Parathyroid adenoma (tissue), 2 donors: ENCODE results near the gene KMT5B.

Experiments used
- H2AFZ ChIP-seq: fragments of 300-600 bp; sonication (generic); one replicate; pipeline ENCODE4 v1.7.0; 2017; ENCODE audit warnings: antibody characterized with exemption, mild to moderate bottlenecking
- H3K27ac ChIP-seq: fragments of 300-600 bp; sonication (generic); one replicate; pipeline ENCODE4 v1.7.0; 2017
- H3K27me3 ChIP-seq: fragments of 300-600 bp; sonication (generic); one replicate; pipeline ENCODE4 v1.7.0; 2017; ENCODE audit warnings: low read length; ENCODE audit not compliant: control insufficient read depth, insufficient read depth
- H3K36me3 ChIP-seq: fragments of 300-600 bp; sonication (generic); one replicate; pipeline ENCODE4 v1.7.0; 2017; ENCODE audit warnings: low read length; ENCODE audit not compliant: control insufficient read depth, insufficient read depth
- H3K4me1 ChIP-seq: fragments of 300-600 bp; sonication (generic); one replicate; pipeline ENCODE4 v1.7.0; 2017; ENCODE audit warnings: control low read depth
- H3K4me2 ChIP-seq: fragments of 300-600 bp; sonication (generic); one replicate; pipeline ENCODE4 v1.7.0; 2017; ENCODE audit warnings: low read length
- H3K4me3 ChIP-seq: fragments of 300-600 bp; sonication (generic); one replicate; pipeline ENCODE4 v1.7.0; 2017; ENCODE audit warnings: low read depth, low read length
- H3K79me2 ChIP-seq: fragments of 300-600 bp; sonication (generic); one replicate; pipeline ENCODE4 v1.7.0; 2017; ENCODE audit warnings: control low read depth
- H3K9ac ChIP-seq: fragments of 300-600 bp; sonication (generic); one replicate; pipeline ENCODE4 v1.7.0; 2017; ENCODE audit warnings: mild to moderate bottlenecking
- H3K9me3 ChIP-seq: fragments of 300-600 bp; sonication (generic); one replicate; pipeline ENCODE4 v1.7.0; 2017; ENCODE audit warnings: low read length; ENCODE audit not compliant: control insufficient read depth
- CTCF ChIP-seq: fragments of 300-600 bp; sonication (generic); IDR thresholded peaks from one replicate; pipeline ENCODE4 v1.7.0; 2017; ENCODE audit warnings: antibody characterized with exemption, mild to moderate bottlenecking
- donor health status: primary hyperparathyroidism.

The KMT5B gene

GRCh38 chr11:68122936-68123539 is 90.1 kb downstream of the KMT5B start:
- no peaks in the 10 kb centered on the region for H3K9me3 ChIP-seq
- no peaks in the 10 kb centered on the region for H3K27me3 ChIP-seq
- peaks cover 2% of the 10 kb centered on the region for H3K4me1 ChIP-seq
- H2AFZ ChIP-seq: no peak overlapping the region
- no peaks in the 10 kb centered on the region for H3K79me2 ChIP-seq
- H3K4me2 ChIP-seq: no peak overlapping the region
- H3K36me3 ChIP-seq: no peaks in the 10 kb centered on the region
- no peak overlapping the region for H3K9ac ChIP-seq
- no peak for TF ChIP-seq CTCF
- no peak overlapping the region for H3K4me3 ChIP-seq
- no peak overlapping the region for H3K27ac ChIP-seq

- no peak for TF ChIP-seq CTCF
- Histone ChIP-seq H3K4me1 (peaks cover 2% of the 10 kb centered on the region), H3K36me3 (no peaks in the 10 kb centered on the region), H3K27me3 (no peaks in the 10 kb centered on the region), H2AFZ (peak within 1 kb of the TSS; percentile 91), H3K4me3 (peak within 1 kb of the TSS; percentile 64), H3K79me2 (no peaks in the 10 kb centered on the region), H3K4me2 (peak within 1 kb of the TSS; percentile 83), H3K9ac (no peak within 1 kb of the TSS), H3K9me3 (no peaks in the 10 kb centered on the region), H3K27ac (peak within 1 kb of the TSS; percentile 92)
Observed at GRCh38 chr11:68121067-68121899, 91.8 kb downstream of the KMT5B start, which contains the start of gene CHKA. Gene CHKA, minus strand, starts transcription at chr11:68121388. Its CDS starts 211 bp downstream, at chr11:68121177.

- TF ChIP-seq CTCF: no peak
- peaks cover 2% of the 10 kb centered on the region for H3K4me1 ChIP-seq
- H3K4me2 ChIP-seq: peak overlapping the region; percentile 67
- H3K79me2 ChIP-seq: no peaks in the 10 kb centered on the region
- H3K27me3 ChIP-seq: no peaks in the 10 kb centered on the region
- H3K9ac ChIP-seq: no peak overlapping the region
- no peaks in the 10 kb centered on the region for H3K9me3 ChIP-seq
- H2AFZ ChIP-seq: peak overlapping the region; percentile 28
- H3K4me3 ChIP-seq: peak overlapping the region; percentile 47
- no peaks in the 10 kb centered on the region for H3K36me3 ChIP-seq
- no peak overlapping the region for H3K27ac ChIP-seq
Observed at GRCh38 chr11:68120273-68121066, 92.6 kb downstream of the KMT5B start.

GRCh38 chr11:68118706-68119448 is 94.2 kb downstream of the KMT5B start:
- Histone ChIP-seq H3K9ac (no peak overlapping the region), H3K4me2 (no peak overlapping the region), H3K4me3 (no peak overlapping the region), H3K4me1 (peaks cover 2% of the 10 kb centered on the region), H2AFZ (no peak overlapping the region), H3K9me3 (no peaks in the 10 kb centered on the region), H3K27me3 (no peaks in the 10 kb centered on the region), H3K36me3 (no peaks in the 10 kb centered on the region), H3K27ac (no peak overlapping the region), H3K79me2 (peaks cover 3% of the 10 kb centered on the region)
- no peak for TF ChIP-seq CTCF
